ENCODE results near the gene DPY19L3. TPM values are rescaled to one million over a fixed set of nuclear protein-coding genes. Genes with fewer than 3 reads are reported as not detected.
"Not testable (repeated sequence)": the region's sequence is repeated elsewhere in the genome, so short reads cannot be mapped to it uniquely, and the experiment has no call there.

The DPY19L3 gene
- total RNA-seq, 1 donor from 2014 or later: 19.3 TPM

GRCh38 chr19:32436692-32437091 is 31.1 kb downstream of the DPY19L3 start:
- peaks cover 0 to 14% (median 0%) of the 10 kb centered on the region in 3 donors for H3K36me3 ChIP-seq (ENCODE audit: control insufficient read depth in 3 of 3, insufficient read depth in 3 of 3, low read length in 3 of 3)
- H3K4me1 ChIP-seq (ENCODE audit: control insufficient read depth in 3 of 3, insufficient read depth in 3 of 3, low read length in 3 of 3): no peaks in the 10 kb centered on the region
- no peak overlapping the region for H3K4me3 ChIP-seq (ENCODE audit: low read length in 3 of 3)
- no peak overlapping the region for H3K27ac ChIP-seq (ENCODE audit: low read depth, low read length)
- H3K27me3 ChIP-seq (ENCODE audit: control insufficient read depth in 3 of 3, insufficient read depth in 3 of 3, low read length in 3 of 3): no peaks in the 10 kb centered on the region
- H3K9ac ChIP-seq (ENCODE audit: low read depth in 1 of 3, low read length in 3 of 3): no peak overlapping the region
- no peaks in the 10 kb centered on the region for H3K9me3 ChIP-seq (ENCODE audit: control insufficient read depth in 3 of 3, low read length in 3 of 3)

- Histone ChIP-seq H3K36me3 (ENCODE audit: control insufficient read depth in 3 of 3, insufficient read depth in 3 of 3, low read length in 3 of 3) (peaks cover 0 to 14% (median 0%) of the 10 kb centered on the region in 3 donors), H3K4me3 (ENCODE audit: low read length in 3 of 3) (no peak overlapping the region), H3K27ac (ENCODE audit: low read depth, low read length) (no peak overlapping the region), H3K9me3 (ENCODE audit: control insufficient read depth in 3 of 3, low read length in 3 of 3) (no peaks in the 10 kb centered on the region), H3K27me3 (ENCODE audit: control insufficient read depth in 3 of 3, insufficient read depth in 3 of 3, low read length in 3 of 3) (no peaks in the 10 kb centered on the region), H3K9ac (ENCODE audit: low read depth in 1 of 3, low read length in 3 of 3) (no peak overlapping the region), H3K4me1 (ENCODE audit: control insufficient read depth in 3 of 3, insufficient read depth in 3 of 3, low read length in 3 of 3) (no peaks in the 10 kb centered on the region)
These were observed 31.5 kb downstream of the DPY19L3 start for GRCh38 chr19:32437096-32437495.

- no peaks in the 10 kb centered on the region for H3K9me3 ChIP-seq (ENCODE audit: control insufficient read depth in 3 of 3, low read length in 3 of 3)
- no peak overlapping the region for H3K27ac ChIP-seq (ENCODE audit: low read depth, low read length)
- H3K36me3 ChIP-seq (ENCODE audit: control insufficient read depth in 3 of 3, insufficient read depth in 3 of 3, low read length in 3 of 3): peaks cover 4 to 19% (median 5%) of the 10 kb centered on the region in 3 donors
- H3K4me3 ChIP-seq (ENCODE audit: low read length in 3 of 3): no peak overlapping the region
- no peak overlapping the region for H3K9ac ChIP-seq (ENCODE audit: low read depth in 1 of 3, low read length in 3 of 3)
- H3K4me1 ChIP-seq (ENCODE audit: control insufficient read depth in 3 of 3, insufficient read depth in 3 of 3, low read length in 3 of 3): no peaks in the 10 kb centered on the region
- H3K27me3 ChIP-seq (ENCODE audit: control insufficient read depth in 3 of 3, insufficient read depth in 3 of 3, low read length in 3 of 3): no peaks in the 10 kb centered on the region
These were observed 33.2 kb downstream of the DPY19L3 start for GRCh38 chr19:32438751-32439150.

- Histone ChIP-seq H3K27me3 (ENCODE audit: control insufficient read depth in 3 of 3, insufficient read depth in 3 of 3, low read length in 3 of 3) (no peaks in the 10 kb centered on the region), H3K9me3 (ENCODE audit: control insufficient read depth in 3 of 3, low read length in 3 of 3) (no peaks in the 10 kb centered on the region), H3K36me3 (ENCODE audit: control insufficient read depth in 3 of 3, insufficient read depth in 3 of 3, low read length in 3 of 3) (peaks cover 4 to 6% (median 5%) of the 10 kb centered on the region in 3 donors), H3K27ac (ENCODE audit: low read depth, low read length) (no peak overlapping the region), H3K9ac (ENCODE audit: low read depth in 1 of 3, low read length in 3 of 3) (no peak overlapping the region), H3K4me1 (ENCODE audit: control insufficient read depth in 3 of 3, insufficient read depth in 3 of 3, low read length in 3 of 3) (no peaks in the 10 kb centered on the region), H3K4me3 (ENCODE audit: low read length in 3 of 3) (no peak overlapping the region)
These were observed 37.1 kb downstream of the DPY19L3 start for GRCh38 chr19:32442650-32443049.

- not testable (repeated sequence) for H3K27me3 ChIP-seq (ENCODE audit: control insufficient read depth in 3 of 3, insufficient read depth in 3 of 3, low read length in 3 of 3); H3K9ac ChIP-seq (ENCODE audit: low read depth in 1 of 3, low read length in 3 of 3); H3K9me3 ChIP-seq (ENCODE audit: control insufficient read depth in 3 of 3, low read length in 3 of 3); H3K36me3 ChIP-seq (ENCODE audit: control insufficient read depth in 3 of 3, insufficient read depth in 3 of 3, low read length in 3 of 3); H3K4me1 ChIP-seq (ENCODE audit: control insufficient read depth in 3 of 3, insufficient read depth in 3 of 3, low read length in 3 of 3); H3K4me3 ChIP-seq (ENCODE audit: low read length in 3 of 3); H3K27ac ChIP-seq (ENCODE audit: low read depth, low read length)
These were observed 42.0 kb downstream of the DPY19L3 start for GRCh38 chr19:32447534-32447933.

- Histone ChIP-seq H3K9me3 (ENCODE audit: control insufficient read depth in 3 of 3, low read length in 3 of 3) (no peaks in the 10 kb centered on the region), H3K27ac (ENCODE audit: low read depth, low read length) (no peak overlapping the region), H3K4me3 (ENCODE audit: low read length in 3 of 3) (no peak overlapping the region), H3K9ac (ENCODE audit: low read depth in 1 of 3, low read length in 3 of 3) (no peak overlapping the region), H3K4me1 (ENCODE audit: control insufficient read depth in 3 of 3, insufficient read depth in 3 of 3, low read length in 3 of 3) (no peaks in the 10 kb centered on the region), H3K36me3 (ENCODE audit: control insufficient read depth in 3 of 3, insufficient read depth in 3 of 3, low read length in 3 of 3) (peaks cover under 1 to 1% (median under 1%) of the 10 kb centered on the region in 3 donors), H3K27me3 (ENCODE audit: control insufficient read depth in 3 of 3, insufficient read depth in 3 of 3, low read length in 3 of 3) (no peaks in the 10 kb centered on the region)
These were observed 42.5 kb downstream of the DPY19L3 start for GRCh38 chr19:32448026-32448425.

GRCh38 chr19:32450217-32450616 is 44.6 kb downstream of the DPY19L3 start:
- H3K36me3 ChIP-seq (ENCODE audit: control insufficient read depth in 3 of 3, insufficient read depth in 3 of 3, low read length in 3 of 3): no peaks in the 10 kb centered on the region
- H3K27ac ChIP-seq (ENCODE audit: low read depth, low read length): no peak overlapping the region
- no peaks in the 10 kb centered on the region for H3K4me1 ChIP-seq (ENCODE audit: control insufficient read depth in 3 of 3, insufficient read depth in 3 of 3, low read length in 3 of 3)
- no peak overlapping the region for H3K4me3 ChIP-seq (ENCODE audit: low read length in 3 of 3)
- H3K9me3 ChIP-seq (ENCODE audit: control insufficient read depth in 3 of 3, low read length in 3 of 3): no peaks in the 10 kb centered on the region
- H3K27me3 ChIP-seq (ENCODE audit: control insufficient read depth in 3 of 3, insufficient read depth in 3 of 3, low read length in 3 of 3): no peaks in the 10 kb centered on the region
- no peak overlapping the region for H3K9ac ChIP-seq (ENCODE audit: low read depth in 1 of 3, low read length in 3 of 3)

GRCh38 chr19:32453736-32454135 is 48.2 kb downstream of the DPY19L3 start:
- H3K4me3 ChIP-seq (ENCODE audit: low read length in 3 of 3): no peak overlapping the region
- no peaks in the 10 kb centered on the region for H3K27me3 ChIP-seq (ENCODE audit: control insufficient read depth in 3 of 3, insufficient read depth in 3 of 3, low read length in 3 of 3)
- peaks cover 0 to 6% (median 3%) of the 10 kb centered on the region in 3 donors for H3K36me3 ChIP-seq (ENCODE audit: control insufficient read depth in 3 of 3, insufficient read depth in 3 of 3, low read length in 3 of 3)
- H3K27ac ChIP-seq (ENCODE audit: low read depth, low read length): no peak overlapping the region
- no peaks in the 10 kb centered on the region for H3K9me3 ChIP-seq (ENCODE audit: control insufficient read depth in 3 of 3, low read length in 3 of 3)
- H3K4me1 ChIP-seq (ENCODE audit: control insufficient read depth in 3 of 3, insufficient read depth in 3 of 3, low read length in 3 of 3): no peaks in the 10 kb centered on the region
- H3K9ac ChIP-seq (ENCODE audit: low read depth in 1 of 3, low read length in 3 of 3): no peak overlapping the region

GRCh38 chr19:32456406-32456805 is 50.8 kb downstream of the DPY19L3 start:
- H3K27me3 ChIP-seq (ENCODE audit: control insufficient read depth in 3 of 3, insufficient read depth in 3 of 3, low read length in 3 of 3): no peaks in the 10 kb centered on the region
- H3K9ac ChIP-seq (ENCODE audit: low read depth in 1 of 3, low read length in 3 of 3): no peak overlapping the region
- no peaks in the 10 kb centered on the region for H3K4me1 ChIP-seq (ENCODE audit: control insufficient read depth in 3 of 3, insufficient read depth in 3 of 3, low read length in 3 of 3)
- H3K9me3 ChIP-seq (ENCODE audit: control insufficient read depth in 3 of 3, low read length in 3 of 3): no peaks in the 10 kb centered on the region
- no peak overlapping the region for H3K27ac ChIP-seq (ENCODE audit: low read depth, low read length)
- no peak overlapping the region for H3K4me3 ChIP-seq (ENCODE audit: low read length in 3 of 3)
- H3K36me3 ChIP-seq (ENCODE audit: control insufficient read depth in 3 of 3, insufficient read depth in 3 of 3, low read length in 3 of 3): peaks cover 0 to 7% (median 6%) of the 10 kb centered on the region in 3 donors

- Histone ChIP-seq H3K27ac (ENCODE audit: low read depth, low read length) (no peak overlapping the region), H3K4me3 (ENCODE audit: low read length in 3 of 3) (no peak overlapping the region), H3K9ac (ENCODE audit: low read depth in 1 of 3, low read length in 3 of 3) (no peak overlapping the region), H3K4me1 (ENCODE audit: control insufficient read depth in 3 of 3, insufficient read depth in 3 of 3, low read length in 3 of 3) (no peaks in the 10 kb centered on the region), H3K36me3 (ENCODE audit: control insufficient read depth in 3 of 3, insufficient read depth in 3 of 3, low read length in 3 of 3) (peaks cover 0 to 7% (median 6%) of the 10 kb centered on the region in 3 donors), H3K27me3 (ENCODE audit: control insufficient read depth in 3 of 3, insufficient read depth in 3 of 3, low read length in 3 of 3) (no peaks in the 10 kb centered on the region), H3K9me3 (ENCODE audit: control insufficient read depth in 3 of 3, low read length in 3 of 3) (no peaks in the 10 kb centered on the region)
These were observed 52.1 kb downstream of the DPY19L3 start for GRCh38 chr19:32457571-32458158.
